Measurements from ENCODE around the gene FRMD3.
A peak's percentile ranks its signal among the peaks of the same experiment; 100 is the strongest.

GRCh38 chr9:83583151-83584014 is 45.2 kb upstream of the FRMD3 start:
- TF ChIP-seq POLR2A (IDR thresholded peaks at IDR 0.05): no peak
- TF ChIP-seq, protein P1, sequence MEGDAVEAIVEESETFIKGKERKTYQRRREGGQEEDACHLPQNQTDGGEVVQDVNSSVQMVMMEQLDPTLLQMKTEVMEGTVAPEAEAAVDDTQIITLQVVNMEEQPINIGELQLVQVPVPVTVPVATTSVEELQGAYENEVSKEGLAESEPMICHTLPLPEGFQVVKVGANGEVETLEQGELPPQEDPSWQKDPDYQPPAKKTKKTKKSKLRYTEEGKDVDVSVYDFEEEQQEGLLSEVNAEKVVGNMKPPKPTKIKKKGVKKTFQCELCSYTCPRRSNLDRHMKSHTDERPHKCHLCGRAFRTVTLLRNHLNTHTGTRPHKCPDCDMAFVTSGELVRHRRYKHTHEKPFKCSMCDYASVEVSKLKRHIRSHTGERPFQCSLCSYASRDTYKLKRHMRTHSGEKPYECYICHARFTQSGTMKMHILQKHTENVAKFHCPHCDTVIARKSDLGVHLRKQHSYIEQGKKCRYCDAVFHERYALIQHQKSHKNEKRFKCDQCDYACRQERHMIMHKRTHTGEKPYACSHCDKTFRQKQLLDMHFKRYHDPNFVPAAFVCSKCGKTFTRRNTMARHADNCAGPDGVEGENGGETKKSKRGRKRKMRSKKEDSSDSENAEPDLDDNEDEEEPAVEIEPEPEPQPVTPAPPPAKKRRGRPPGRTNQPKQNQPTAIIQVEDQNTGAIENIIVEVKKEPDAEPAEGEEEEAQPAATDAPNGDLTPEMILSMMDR (IDR thresholded peaks at IDR 0.05): peak in 5 of 6 experiments; percentile 18 to 75 (median 62)
